HG02973 (cell line): ENCODE results near the gene WFDC5.

Experiments used
- ATAC-seq: cut with Tn5 transposase; IDR thresholded peaks from one replicate; pipeline ENCODE4 v1.9.1; 2021; ENCODE audit warnings: moderate library complexity; ENCODE audit not compliant: unreplicated experiment

WFDC5 gene

GRCh38 chr20:45115829-45116228, 855 bp upstream of the WFDC5 start:
- ATAC-seq, result no peak

- ATAC-seq, result no peak
Observed at GRCh38 chr20:45115386-45115774, 406 bp upstream of the WFDC5 start.

- ATAC-seq, result no peak
Observed at GRCh38 chr20:45113865-45114264, 1.1 kb downstream of the WFDC5 start.

GRCh38 chr20:45112754-45113153, 2.2 kb downstream of the WFDC5 start:
- no peak for ATAC-seq

- ATAC-seq, result no peak
Observed at GRCh38 chr20:45111799-45112471, 3.0 kb downstream of the WFDC5 start.

GRCh38 chr20:45111285-45111684, 3.7 kb downstream of the WFDC5 start:
- no peak for ATAC-seq

- no peak for ATAC-seq
Observed at GRCh38 chr20:45110301-45110700, 4.7 kb downstream of the WFDC5 start.

- ATAC-seq, result no peak
Observed at GRCh38 chr20:45109634-45110033, 5.3 kb downstream of the WFDC5 start.

- ATAC-seq, result no peak
Observed at GRCh38 chr20:45105317-45105716, 9.7 kb downstream of the WFDC5 start.

GRCh38 chr20:45104786-45105185, 10.2 kb downstream of the WFDC5 start:
- ATAC-seq, result no peak

- no peak for ATAC-seq
Observed at GRCh38 chr20:45103072-45103471, 11.9 kb downstream of the WFDC5 start.

- ATAC-seq, result no peak
Observed at GRCh38 chr20:45101333-45101850, 13.6 kb downstream of the WFDC5 start.

GRCh38 chr20:45100563-45101245, 14.3 kb downstream of the WFDC5 start, which contains the start of gene KCNS1:
Gene KCNS1, minus strand, starts transcription at chr20:45101127. Its CDS starts 1,891 bp downstream, at chr20:45099236.
- ATAC-seq, result no peak

GRCh38 chr20:45098103-45098773, 16.7 kb downstream of the WFDC5 start:
- ATAC-seq, result no peak

GRCh38 chr20:45097485-45098102, 17.4 kb downstream of the WFDC5 start:
- no peak for ATAC-seq

- no peak for ATAC-seq
Observed at GRCh38 chr20:45096781-45097180, 18.2 kb downstream of the WFDC5 start.

- no peak for ATAC-seq
Observed at GRCh38 chr20:45095805-45096238, 19.2 kb downstream of the WFDC5 start.

- ATAC-seq, result no peak
Observed at GRCh38 chr20:45094864-45095574, 20.0 kb downstream of the WFDC5 start.

- no peak for ATAC-seq
Observed at GRCh38 chr20:45094201-45094600, 20.8 kb downstream of the WFDC5 start.

GRCh38 chr20:45092898-45093297, 22.1 kb downstream of the WFDC5 start:
- no peak for ATAC-seq

GRCh38 chr20:45091366-45091765, 23.6 kb downstream of the WFDC5 start:
- ATAC-seq, result no peak
